NB4 (cell line): ENCODE measurements around the gene FBXO28.

Experiments
- CTCF ChIP-seq: IDR thresholded peaks from one replicate; pipeline ENCODE4 v1.5.1; 2012; ENCODE audit warnings: low read depth, low read length
- MAX ChIP-seq: IDR thresholded peaks from 2 replicates; pipeline ENCODE4 v1.6.1; 2011; ENCODE audit warnings: low read depth, low read length
- POLR2A ChIP-seq: IDR thresholded peaks from 2 replicates; pipeline ENCODE4 v1.6.1; 2011; ENCODE audit warnings: mild to moderate bottlenecking; ENCODE audit not compliant: insufficient read length; ENCODE audit errors: extremely low read depth

- TF ChIP-seq POLR2A (no peak), CTCF (no peak), MAX (no peak)
Observed at GRCh38 chr1:224178894-224179293, 65.0 kb downstream of the FBXO28 start.
